BLaER1 treated with 17β-estradiol and CSF1 and Interleukin-3, amounts not matched to agents 10 nM and 100 nM (cell line): ENCODE results near the gene CREB3L1.

Experiments
- H3K27ac ChIP-seq, 11 experiments: shearing (Covaris generic); formaldehyde crosslinking; 2 replicates each; pipeline ENCODE4 v1.8.1; 2022
- H3K27me3 ChIP-seq, 11 experiments: shearing (Covaris generic); formaldehyde crosslinking; 2 replicates each; pipeline ENCODE4 v1.8.1; 2022
- H3K36me3 ChIP-seq, 11 experiments: shearing (Covaris generic); formaldehyde crosslinking; 2 replicates each; pipeline ENCODE4 v1.8.1; 2022
- H3K4me1 ChIP-seq, 10 experiments: shearing (Covaris generic); formaldehyde crosslinking; 2 replicates each; pipeline ENCODE4 v1.8.1; 2022
- H3K4me2 ChIP-seq, 11 experiments: shearing (Covaris generic); formaldehyde crosslinking; 2 replicates each; pipeline ENCODE4 v1.8.1; 2022
- H3K4me3 ChIP-seq, 10 experiments: shearing (Covaris generic); formaldehyde crosslinking; 2 replicates each; pipeline ENCODE4 v1.8.1; 2022
- H3K9ac ChIP-seq, 11 experiments: shearing (Covaris generic); formaldehyde crosslinking; 2 replicates each; pipeline ENCODE4 v1.8.1; 2022
- H3K9me3 ChIP-seq, 11 experiments: shearing (Covaris generic); formaldehyde crosslinking; replicated peaks in 1 of 11; 2 replicates each; pipeline ENCODE4 v1.8.1; 2022
- H4K20me1 ChIP-seq, 11 experiments: shearing (Covaris generic); formaldehyde crosslinking; 2 replicates each; pipeline ENCODE4 v1.8.1; 2022
- Cebpa-rat ChIP-seq, 11 experiments: shearing (Covaris generic); IDR thresholded peaks; 2 replicates each; pipeline ENCODE4 v1.8.1; 2022

CREB3L1 gene

GRCh38 chr11:46319074-46319453 is 41.6 kb downstream of the CREB3L1 start:
- Histone ChIP-seq H3K36me3 (no peaks in the 10 kb centered on the region), H3K9me3 (no peaks in the 10 kb centered on the region), H3K4me1 (peaks cover 21 to 64% (median 33%) of the 10 kb centered on the region in 10 experiments), H3K27ac (peak overlapping the region; percentile 61 to 88 (median 76)), H3K9ac (peak overlapping the region; percentile 9 to 68 (median 59); a peak in 17 of 22 replicates), H3K4me2 (peak overlapping the region; percentile 70 to 89 (median 81)), H3K4me3 (no peak overlapping the region), H4K20me1 (no peaks in the 10 kb centered on the region), H3K27me3 (no peaks in the 10 kb centered on the region)
- TF ChIP-seq Cebpa-rat (IDR thresholded peaks at IDR 0.05): no peak

GRCh38 chr11:46321757-46322156 is 44.3 kb downstream of the CREB3L1 start:
- H3K27me3 ChIP-seq: peaks cover 0 to 4% (median 0%) of the 10 kb centered on the region in 11 experiments; a peak in 5 of 22 replicates
- peaks cover 21 to 49% (median 32%) of the 10 kb centered on the region in 10 experiments for H3K4me1 ChIP-seq

GRCh38 chr11:46322759-46323158 is 45.3 kb downstream of the CREB3L1 start:
- peaks cover 0 to 14% (median 5%) of the 10 kb centered on the region in 11 experiments; a peak in 13 of 22 replicates for H3K27me3 ChIP-seq
- no peak overlapping the region for H3K9ac ChIP-seq
- H3K36me3 ChIP-seq: no peaks in the 10 kb centered on the region
- no peaks in the 10 kb centered on the region for H3K9me3 ChIP-seq
- H3K4me3 ChIP-seq: no peak overlapping the region
- no peaks in the 10 kb centered on the region for H4K20me1 ChIP-seq
- no peak for TF ChIP-seq Cebpa-rat (IDR thresholded peaks at IDR 0.05)
- H3K4me2 ChIP-seq: no peak overlapping the region
- H3K27ac ChIP-seq: no peak overlapping the region
- H3K4me1 ChIP-seq: peaks cover 18 to 39% (median 26%) of the 10 kb centered on the region in 10 experiments

More at GRCh38 chr11:46321757-46322156, 44.3 kb downstream of the CREB3L1 start:
- Histone ChIP-seq H3K9ac (no peak overlapping the region), H4K20me1 (no peaks in the 10 kb centered on the region), H3K4me3 (no peak overlapping the region), H3K9me3 (no peaks in the 10 kb centered on the region), H3K4me2 (peak overlapping the region in 5 of 11 experiments; percentile 6 to 35 (median 20); a peak in 4 of 22 replicates), H3K36me3 (no peaks in the 10 kb centered on the region), H3K27ac (no peak overlapping the region)
- peak in 3 of 11 experiments; percentile 14 to 24 (median 21); a peak in 1 of 22 replicates for TF ChIP-seq Cebpa-rat (IDR thresholded peaks at IDR 0.05)

DNA sequence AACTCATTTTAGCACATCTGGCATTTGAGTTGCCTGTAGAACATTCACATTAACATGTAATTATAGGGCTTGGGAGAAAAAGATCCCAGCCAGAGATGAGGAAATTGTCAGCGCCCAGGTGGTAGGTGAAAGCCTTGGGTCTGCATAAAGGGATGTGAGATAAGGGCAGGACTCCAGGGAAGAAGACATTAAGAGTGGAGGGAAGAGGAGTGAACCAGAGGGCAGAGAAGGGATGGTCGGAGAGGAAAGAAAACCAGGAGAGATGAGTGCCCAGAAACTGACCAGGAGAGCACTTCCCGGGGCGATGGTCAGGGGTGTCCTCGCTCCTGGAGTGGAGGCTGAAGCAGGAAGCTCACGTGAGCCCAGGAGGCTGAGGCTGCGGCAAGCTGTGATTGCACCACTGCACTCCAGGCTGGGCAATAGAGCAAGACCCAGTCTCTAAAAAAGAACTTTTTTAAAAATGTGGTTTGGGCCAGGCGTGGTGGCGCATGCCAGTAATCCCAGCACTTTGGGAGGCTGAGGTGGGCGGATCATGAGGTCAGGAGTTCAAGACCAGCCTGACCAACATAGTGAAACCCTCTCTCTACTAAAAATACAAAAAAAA is 49.5 kb downstream of the CREB3L1 start:
- Histone ChIP-seq H3K9ac (no peak overlapping the region), H3K9me3 (no peaks in the 10 kb centered on the region), H3K27ac (no peak overlapping the region), H3K36me3 (no peaks in the 10 kb centered on the region), H4K20me1 (peaks cover 0 to 14% (median 0%) of the 10 kb centered on the region in 11 experiments; a peak in 3 of 22 replicates), H3K4me2 (no peak overlapping the region), H3K4me1 (peaks cover 23 to 29% (median 25%) of the 10 kb centered on the region in 10 experiments), H3K27me3 (peaks cover 28 to 56% (median 47%) of the 10 kb centered on the region in 11 experiments), H3K4me3 (no peak overlapping the region)
- no peak for TF ChIP-seq Cebpa-rat (IDR thresholded peaks at IDR 0.05)

DNA sequence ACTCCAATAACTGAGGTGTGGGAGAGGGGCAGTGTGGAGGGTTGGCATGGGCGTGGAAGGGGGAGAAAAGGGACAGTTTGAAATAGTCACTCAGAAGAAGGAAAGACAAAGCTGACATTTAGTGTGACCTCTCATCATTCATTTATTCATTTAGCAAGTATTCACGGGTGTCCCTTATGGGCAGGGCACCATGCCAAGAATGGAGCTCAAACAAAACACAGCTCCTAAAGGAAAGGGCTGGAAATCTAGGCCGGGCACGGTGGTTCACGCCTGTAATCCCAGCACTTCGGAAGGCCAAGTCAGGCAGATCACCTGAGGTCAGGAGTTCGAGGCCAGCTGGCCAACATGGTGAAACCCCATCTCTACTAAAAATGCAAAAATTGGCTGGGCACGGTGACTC is 50.4 kb downstream of the CREB3L1 start:
- Histone ChIP-seq H4K20me1 (peaks cover 0 to 23% (median 0%) of the 10 kb centered on the region in 11 experiments; a peak in 6 of 22 replicates), H3K4me3 (no peak overlapping the region), H3K27me3 (peaks cover 37 to 65% (median 56%) of the 10 kb centered on the region in 11 experiments), H3K36me3 (no peaks in the 10 kb centered on the region), H3K4me1 (peaks cover 30 to 35% (median 33%) of the 10 kb centered on the region in 10 experiments), H3K27ac (no peak overlapping the region), H3K9ac (no peak overlapping the region), H3K4me2 (no peak overlapping the region), H3K9me3 (no peaks in the 10 kb centered on the region)
- TF ChIP-seq Cebpa-rat (IDR thresholded peaks at IDR 0.05): no peak

DNA sequence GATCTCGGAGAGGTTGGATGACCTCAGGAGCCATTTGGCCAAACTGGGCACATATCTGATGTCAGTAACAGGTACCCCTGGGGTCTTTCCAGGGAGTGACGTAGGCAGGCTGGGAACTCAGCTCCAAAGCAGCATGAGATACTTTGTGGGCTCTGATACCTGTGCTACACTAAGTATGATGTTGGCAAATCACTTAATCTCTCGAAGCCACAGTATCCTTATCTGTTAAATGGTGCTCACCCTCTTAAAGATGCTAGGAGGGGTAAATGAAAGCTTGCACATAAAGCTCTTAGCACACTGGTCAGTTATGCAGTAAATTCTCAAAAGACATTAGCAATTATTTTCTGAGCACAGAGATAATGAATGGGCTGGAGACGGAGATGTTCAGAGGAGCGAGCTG is 52.7 kb downstream of the CREB3L1 start:
- Histone ChIP-seq H3K27ac (no peak overlapping the region), H3K36me3 (no peaks in the 10 kb centered on the region), H3K4me2 (peak overlapping the region; percentile 26 to 91 (median 69)), H4K20me1 (peaks cover 0 to 24% (median 5%) of the 10 kb centered on the region in 11 experiments; a peak in 9 of 22 replicates), H3K9ac (no peak overlapping the region), H3K27me3 (peaks cover 61 to 88% (median 79%) of the 10 kb centered on the region in 11 experiments), H3K4me1 (peaks cover 39 to 51% (median 45%) of the 10 kb centered on the region in 10 experiments), H3K9me3 (no peaks in the 10 kb centered on the region), H3K4me3 (no peak overlapping the region)
- no peak for TF ChIP-seq Cebpa-rat (IDR thresholded peaks at IDR 0.05)

DNA sequence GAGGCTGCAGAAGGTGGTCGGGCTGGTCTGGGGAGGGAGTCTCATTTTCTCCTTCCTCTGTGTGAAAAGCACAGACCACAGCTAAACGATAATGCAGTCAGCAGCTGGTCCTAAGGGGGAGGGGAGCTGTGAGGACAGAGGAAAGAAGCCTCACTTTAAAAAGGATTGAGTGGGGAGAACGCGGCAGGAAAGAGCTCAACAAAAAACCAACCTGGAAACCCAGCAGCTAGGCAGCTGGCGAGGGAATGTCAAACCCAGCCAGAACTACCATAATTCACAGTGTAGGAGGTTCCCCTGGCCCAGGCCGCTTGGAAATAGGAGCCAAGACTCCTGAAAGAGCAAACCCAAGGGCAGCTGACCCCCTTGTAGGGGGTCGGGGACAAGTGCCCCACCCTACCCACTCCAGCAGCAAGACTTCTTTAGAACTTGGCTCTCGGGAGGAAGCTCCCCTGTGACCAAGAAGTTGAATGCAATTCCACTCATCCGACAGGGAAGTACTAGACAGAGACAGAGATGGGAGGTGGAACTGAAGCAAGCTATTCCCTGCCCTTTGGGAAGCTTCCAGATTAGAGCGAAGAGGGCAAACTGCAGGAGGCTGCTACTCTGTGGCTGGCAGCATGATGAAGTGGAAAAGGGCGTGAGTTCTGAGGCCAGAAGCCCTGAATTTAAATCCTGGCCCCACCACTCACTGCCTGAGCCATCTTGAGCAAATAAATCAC is 53.3 kb downstream of the CREB3L1 start:
- no peak overlapping the region for H3K27ac ChIP-seq
- H3K4me1 ChIP-seq: peaks cover 39 to 57% (median 46%) of the 10 kb centered on the region in 10 experiments
- peaks cover 0 to 24% (median 5%) of the 10 kb centered on the region in 11 experiments; a peak in 9 of 22 replicates for H4K20me1 ChIP-seq
- no peak for TF ChIP-seq Cebpa-rat (IDR thresholded peaks at IDR 0.05)
- no peak overlapping the region for H3K9ac ChIP-seq
- H3K27me3 ChIP-seq: peaks cover 66 to 94% (median 85%) of the 10 kb centered on the region in 11 experiments
- H3K9me3 ChIP-seq: no peaks in the 10 kb centered on the region
- no peak overlapping the region; a peak in 1 of 20 replicates for H3K4me3 ChIP-seq
- H3K36me3 ChIP-seq: no peaks in the 10 kb centered on the region
- H3K4me2 ChIP-seq: peak overlapping the region; percentile 26 to 91 (median 69)

DNA sequence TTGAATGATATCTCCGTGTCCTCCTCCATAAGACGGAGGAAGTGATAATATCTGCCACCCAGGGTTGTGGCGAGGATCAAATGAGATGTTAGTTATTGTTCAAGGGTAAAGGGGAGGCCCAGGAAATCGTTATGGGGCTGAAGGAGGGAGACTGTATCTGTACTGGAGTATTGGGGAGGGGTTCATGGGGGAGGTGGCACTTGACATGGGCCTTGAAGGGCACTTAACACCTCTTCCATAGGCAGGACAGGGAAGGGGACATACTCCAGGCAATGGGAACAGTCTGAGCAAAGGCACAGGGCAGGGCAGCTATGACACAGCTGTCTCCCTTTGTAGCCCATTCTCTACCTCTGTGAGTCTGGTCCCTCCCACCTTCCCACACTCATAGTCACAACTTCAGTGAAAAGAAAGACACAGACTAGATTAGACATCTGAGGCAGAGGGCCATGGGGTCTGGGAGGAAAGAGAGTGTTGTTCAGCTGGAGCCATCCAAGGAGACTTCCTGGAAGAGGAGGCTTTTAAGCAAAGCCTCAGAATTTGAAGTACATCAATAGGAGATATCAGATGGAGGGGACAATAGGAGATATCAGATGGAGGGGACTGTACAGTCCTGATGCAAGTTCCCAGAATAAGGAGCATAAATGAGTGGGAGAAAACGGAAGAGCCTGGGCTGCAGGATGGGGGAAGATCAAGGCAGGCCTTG is 54.0 kb downstream of the CREB3L1 start:
- peaks cover 39 to 64% (median 53%) of the 10 kb centered on the region in 10 experiments for H3K4me1 ChIP-seq
- H3K4me2 ChIP-seq: peak overlapping the region; percentile 26 to 91 (median 70); a peak in 21 of 22 replicates
- H3K36me3 ChIP-seq: no peaks in the 10 kb centered on the region
- H3K9ac ChIP-seq: no peak overlapping the region
- no peaks in the 10 kb centered on the region for H3K9me3 ChIP-seq
- no peak for TF ChIP-seq Cebpa-rat (IDR thresholded peaks at IDR 0.05)
- peak overlapping the region in 1 of 10 experiments; percentile 5; a peak in 1 of 20 replicates for H3K4me3 ChIP-seq
- H3K27me3 ChIP-seq: peaks cover 69 to 99% (median 91%) of the 10 kb centered on the region in 11 experiments
- peaks cover 0 to 24% (median 5%) of the 10 kb centered on the region in 11 experiments; a peak in 9 of 22 replicates for H4K20me1 ChIP-seq
- no peak overlapping the region for H3K27ac ChIP-seq
